Kidney epithelial cell (primary cell): ENCODE measurements around the gene TRAF2. TPM values are rescaled to one million over a fixed set of nuclear protein-coding genes. Genes with fewer than 3 reads are reported as not detected.

Experiments
- DNase-seq: peaks from one replicate; pipeline ENCODE4 v3.0.0-alpha.2; 2010; ENCODE audit warnings: low read depth
- H3K27me3 ChIP-seq: 2 replicates; pipeline ENCODE4 v1.6.0; 2011; ENCODE audit warnings: low read length; ENCODE audit not compliant: control insufficient read depth, insufficient read depth
- H3K36me3 ChIP-seq: 2 replicates; pipeline ENCODE4 v1.5.1; 2011; ENCODE audit warnings: low read length; ENCODE audit not compliant: control insufficient read depth, insufficient read depth
- H3K4me3 ChIP-seq: 2 replicates; pipeline ENCODE4 v1.5.1; 2011; ENCODE audit warnings: low read depth, mild to moderate bottlenecking, control low read depth, low read length
- total RNA-seq: library from RNA; depleted of rRNA; stranded (reverse); fragments of >200 nt; gene quantifications from 2 replicates; pipeline ENCODE4 v1.2.3, GENCODE V29; 2015
- TF ChIP-seq, protein P1 (sequence below): IDR thresholded peaks from 2 replicates; pipeline ENCODE4 v1.5.1; 2011; ENCODE audit warnings: mild to moderate bottlenecking, moderate library complexity, low read length, control low read depth, inconsistent platforms; ENCODE audit not compliant: insufficient read depth, poor library complexity, severe bottlenecking

Gene TRAF2
- total RNA-seq, 1 donor from 2014 or later = 17.5 TPM

DNA sequence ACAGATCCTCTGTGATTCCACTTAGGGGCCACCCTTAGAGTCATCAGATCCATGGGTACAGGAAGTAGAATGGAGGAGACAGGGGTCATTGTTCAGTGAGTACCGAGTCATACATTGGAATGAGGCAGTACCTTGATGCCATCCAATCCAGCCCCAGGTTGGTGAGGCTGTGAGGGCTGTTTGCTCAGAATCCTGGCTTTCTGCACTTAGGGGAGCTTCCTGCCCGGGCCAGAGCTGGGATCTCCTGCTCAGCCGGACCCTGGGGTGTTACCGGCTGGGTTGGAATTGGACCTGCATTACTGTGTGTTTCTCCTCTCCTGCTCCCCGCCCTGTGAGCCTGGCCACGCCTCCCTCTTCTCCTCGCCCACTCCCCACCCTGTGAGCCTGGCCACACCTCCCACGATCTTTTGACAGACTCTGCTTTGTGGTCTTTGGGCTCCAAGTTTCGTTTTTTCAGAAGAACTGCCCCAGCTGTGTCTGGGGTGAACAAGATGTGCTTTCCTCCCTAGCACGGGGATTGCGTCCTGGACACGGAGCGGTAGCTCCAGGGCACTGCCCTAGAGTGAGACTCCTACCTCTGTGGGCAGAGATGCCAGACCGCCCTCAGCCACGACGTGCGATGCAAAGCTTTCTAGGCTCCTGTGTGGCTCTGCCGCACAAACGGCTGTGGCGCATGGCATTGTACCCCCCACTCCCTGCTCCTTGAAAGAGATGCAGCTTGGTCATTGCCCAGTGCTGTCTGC is 15.4 kb downstream of the TRAF2 start:
- TF ChIP-seq, protein P1, sequence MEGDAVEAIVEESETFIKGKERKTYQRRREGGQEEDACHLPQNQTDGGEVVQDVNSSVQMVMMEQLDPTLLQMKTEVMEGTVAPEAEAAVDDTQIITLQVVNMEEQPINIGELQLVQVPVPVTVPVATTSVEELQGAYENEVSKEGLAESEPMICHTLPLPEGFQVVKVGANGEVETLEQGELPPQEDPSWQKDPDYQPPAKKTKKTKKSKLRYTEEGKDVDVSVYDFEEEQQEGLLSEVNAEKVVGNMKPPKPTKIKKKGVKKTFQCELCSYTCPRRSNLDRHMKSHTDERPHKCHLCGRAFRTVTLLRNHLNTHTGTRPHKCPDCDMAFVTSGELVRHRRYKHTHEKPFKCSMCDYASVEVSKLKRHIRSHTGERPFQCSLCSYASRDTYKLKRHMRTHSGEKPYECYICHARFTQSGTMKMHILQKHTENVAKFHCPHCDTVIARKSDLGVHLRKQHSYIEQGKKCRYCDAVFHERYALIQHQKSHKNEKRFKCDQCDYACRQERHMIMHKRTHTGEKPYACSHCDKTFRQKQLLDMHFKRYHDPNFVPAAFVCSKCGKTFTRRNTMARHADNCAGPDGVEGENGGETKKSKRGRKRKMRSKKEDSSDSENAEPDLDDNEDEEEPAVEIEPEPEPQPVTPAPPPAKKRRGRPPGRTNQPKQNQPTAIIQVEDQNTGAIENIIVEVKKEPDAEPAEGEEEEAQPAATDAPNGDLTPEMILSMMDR = no peak
- Histone ChIP-seq H3K36me3 (no peaks in the 10 kb centered on the region), H3K4me3 (no peak overlapping the region), H3K27me3 (no peaks in the 10 kb centered on the region)
- peak; percentile 68 for DNase-seq

DNA sequence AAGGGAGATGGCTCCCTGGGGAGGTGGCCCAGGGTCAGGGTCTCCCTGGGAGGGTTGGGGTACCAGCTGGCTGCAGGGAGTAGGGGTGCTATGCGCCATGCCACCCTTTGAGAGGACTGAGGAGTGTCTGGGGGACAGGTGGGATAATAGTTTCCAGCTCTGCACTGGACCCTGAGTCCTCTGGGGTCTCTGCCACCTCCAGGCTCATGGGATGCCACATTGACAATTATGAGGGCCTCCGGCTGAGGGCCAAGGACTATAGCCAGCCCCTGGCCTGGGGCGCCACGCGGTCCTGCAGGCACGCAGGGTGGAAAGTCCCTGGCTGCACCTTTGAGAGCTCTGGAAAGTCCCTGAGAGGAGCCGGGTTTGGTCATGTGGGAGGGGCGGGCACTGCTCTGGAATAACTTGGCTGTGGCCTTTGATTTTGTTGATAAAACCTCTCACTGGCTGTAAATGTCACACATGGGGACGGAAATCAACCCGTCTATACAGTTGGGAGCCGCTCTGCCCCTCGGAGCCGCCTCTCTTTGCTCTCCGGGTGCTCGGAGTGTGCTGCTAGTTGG is 16.0 kb downstream of the TRAF2 start:
- TF ChIP-seq, protein P1 = no peak
- Histone ChIP-seq H3K4me3 (no peak overlapping the region), H3K27me3 (no peaks in the 10 kb centered on the region), H3K36me3 (no peaks in the 10 kb centered on the region)
- DNase-seq = peak; percentile 69

DNA sequence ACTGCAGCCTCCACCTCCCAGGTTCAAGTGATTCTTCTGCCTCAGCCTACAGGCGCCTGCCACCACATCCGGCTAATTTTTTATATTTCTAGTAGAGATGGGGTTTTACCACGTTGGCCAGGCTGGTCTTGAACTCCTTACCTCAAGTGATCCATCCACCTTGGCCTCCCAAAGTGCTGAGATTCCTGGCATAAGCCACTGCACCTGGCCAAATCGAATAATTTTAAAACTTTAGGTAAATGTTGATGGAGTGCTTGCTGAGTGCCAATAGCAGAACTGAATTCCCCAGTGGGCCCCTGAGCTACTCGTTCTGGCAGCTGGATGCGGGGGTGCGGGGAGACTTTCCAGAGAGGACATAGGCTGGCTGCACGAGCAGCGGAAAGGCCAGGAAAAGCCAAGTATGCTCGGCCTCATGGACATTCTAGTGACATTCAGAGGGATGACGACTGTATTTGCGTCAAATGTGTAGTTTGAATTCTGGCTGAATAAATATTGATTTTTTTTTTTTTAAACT is 16.8 kb downstream of the TRAF2 start:
- no peak for DNase-seq
- Histone ChIP-seq H3K4me3 (no peak overlapping the region), H3K27me3 (no peaks in the 10 kb centered on the region), H3K36me3 (no peaks in the 10 kb centered on the region)
- TF ChIP-seq, protein P1 = no peak

DNA sequence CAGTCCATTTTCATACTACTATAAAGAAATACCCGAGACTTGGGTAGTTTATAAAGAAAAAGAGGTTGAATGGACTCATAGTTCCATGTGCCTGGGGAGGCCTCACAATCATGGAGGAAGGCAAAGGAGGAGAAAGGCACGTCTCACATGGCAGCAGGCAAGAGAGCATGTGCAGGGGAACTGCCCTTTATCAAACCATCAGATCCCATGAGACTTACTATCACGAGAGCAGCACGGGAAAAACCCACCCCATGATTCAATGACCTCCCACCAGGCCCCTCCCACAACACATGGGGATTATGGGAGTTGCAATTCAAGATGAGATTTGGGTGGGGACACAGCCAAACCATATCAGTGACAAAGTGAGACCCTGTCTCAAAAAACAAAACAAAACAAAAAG is 19.9 kb downstream of the TRAF2 start:
- DNase-seq = no peak
- TF ChIP-seq, protein P1 = no peak
- Histone ChIP-seq H3K4me3 (no peak overlapping the region), H3K27me3 (no peaks in the 10 kb centered on the region), H3K36me3 (no peaks in the 10 kb centered on the region)

DNA sequence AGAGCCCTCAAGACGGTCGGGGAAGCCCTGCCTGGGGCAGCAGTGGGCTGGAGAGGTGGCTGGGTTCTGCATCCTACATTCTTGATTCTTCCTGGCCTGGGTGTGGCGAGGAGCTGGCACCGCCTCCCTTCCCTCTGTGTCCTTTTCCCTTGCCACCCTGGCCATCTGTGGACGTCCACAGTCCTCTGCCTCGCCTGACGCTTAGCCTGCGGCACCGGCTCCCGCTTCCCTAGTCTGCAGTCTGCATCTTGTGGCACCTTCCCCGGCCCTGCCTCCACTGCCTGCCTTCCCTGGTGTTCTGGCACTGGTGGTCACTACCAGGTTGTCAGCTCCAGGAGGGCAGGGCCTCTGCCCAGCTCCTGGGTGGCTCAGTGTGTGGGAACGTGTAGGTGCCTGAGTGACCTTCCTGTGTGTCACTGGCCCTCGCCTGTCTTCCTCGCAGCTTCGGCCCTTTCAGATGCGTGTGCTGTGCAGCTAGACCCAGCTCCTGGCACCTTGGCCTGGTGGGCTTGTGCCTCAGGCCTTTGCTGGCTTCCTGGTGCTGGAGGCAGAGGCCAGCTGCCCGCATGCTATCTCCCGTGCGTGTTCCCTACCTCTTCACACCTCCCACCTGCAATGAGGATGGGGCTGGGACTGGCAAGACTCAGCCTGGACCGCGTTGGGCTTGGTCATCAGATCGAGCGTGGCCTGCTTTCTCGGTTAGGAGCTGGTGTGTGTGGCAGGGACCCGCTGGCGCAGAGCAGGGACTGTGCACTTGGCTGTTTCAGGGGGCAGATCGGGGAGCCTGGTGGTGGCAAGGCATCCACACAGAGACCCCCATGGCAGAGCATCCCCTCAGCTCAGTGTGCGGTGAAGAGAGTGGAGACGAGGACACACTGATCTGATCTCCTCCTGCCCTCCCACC is 20.9 kb downstream of the TRAF2 start:
- Histone ChIP-seq H3K27me3 (no peaks in the 10 kb centered on the region), H3K36me3 (no peaks in the 10 kb centered on the region), H3K4me3 (no peak overlapping the region)
- no peak for DNase-seq
- TF ChIP-seq, protein P1 = no peak
